HUES64 (cell line): ENCODE data around the gene FBN1.

Experiments
- H3K27ac ChIP-seq: 2 replicates; pipeline ENCODE4 v1.7.0; 2013; ENCODE audit warnings: low read depth, low read length, inconsistent platforms
- H3K27me3 ChIP-seq: 2 replicates; pipeline ENCODE4 v1.6.1; 2013; ENCODE audit warnings: mild to moderate bottlenecking, low read length; ENCODE audit not compliant: insufficient read depth
- H3K36me3 ChIP-seq: 2 replicates; pipeline ENCODE4 v1.6.1; 2013; ENCODE audit warnings: mild to moderate bottlenecking, low read length; ENCODE audit not compliant: insufficient read depth
- H3K4me1 ChIP-seq: 2 replicates; pipeline ENCODE4 v1.6.1; 2013; ENCODE audit warnings: mild to moderate bottlenecking, low read length, moderate library complexity; ENCODE audit not compliant: insufficient read depth
- H3K4me3 ChIP-seq: 2 replicates; pipeline ENCODE4 v1.5.1; 2013; ENCODE audit warnings: mild to moderate bottlenecking, low read length, moderate library complexity
- H3K9ac ChIP-seq: 2 replicates; pipeline ENCODE4 v1.6.1; 2013; ENCODE audit warnings: mild to moderate bottlenecking, low read depth, low read length
- H3K9me3 ChIP-seq: 2 replicates; pipeline ENCODE4 v1.6.1; 2013; ENCODE audit warnings: low read depth, low read length; ENCODE audit not compliant: insufficient read depth
- WGBS: fragments of 150-250, 120-280 bp; methylation state at CpG from one replicate; pipeline ENCODE4 v1.1.7; 2013; ENCODE audit warnings: missing lambda C conversion rate; 5-methylcytosine and 5-hydroxymethylcytosine counted together

The FBN1 gene

DNA sequence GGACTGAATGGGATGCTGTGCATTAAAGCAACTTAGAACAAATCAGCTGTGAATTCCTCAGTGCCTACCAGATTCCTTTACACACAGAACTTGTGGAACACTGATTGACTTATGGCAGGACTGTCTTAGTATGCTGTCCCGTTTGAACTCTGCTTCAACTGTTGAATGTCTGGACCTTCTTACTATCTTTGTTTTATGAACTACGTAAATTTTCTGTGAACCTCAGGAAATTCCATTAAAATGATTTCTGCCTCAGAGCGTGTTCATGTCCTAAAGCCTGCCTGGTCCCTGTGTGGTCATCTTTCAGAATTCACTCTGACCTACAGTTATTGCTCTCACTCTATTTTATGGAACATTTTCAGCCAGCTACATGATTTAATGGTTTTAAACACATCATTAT is 29.4 kb upstream of the FBN1 start:
- no peaks in the 10 kb centered on the region for H3K9me3 ChIP-seq
- H3K4me3 ChIP-seq: no peak overlapping the region
- H3K27me3 ChIP-seq: no peaks in the 10 kb centered on the region
- H3K27ac ChIP-seq: no peak overlapping the region
- no peaks in the 10 kb centered on the region for H3K36me3 ChIP-seq
- no peak overlapping the region for H3K9ac ChIP-seq
- no peaks in the 10 kb centered on the region for H3K4me1 ChIP-seq
- WGBS: 63% methylated on average over 3 of the region's 3 CpGs

DNA sequence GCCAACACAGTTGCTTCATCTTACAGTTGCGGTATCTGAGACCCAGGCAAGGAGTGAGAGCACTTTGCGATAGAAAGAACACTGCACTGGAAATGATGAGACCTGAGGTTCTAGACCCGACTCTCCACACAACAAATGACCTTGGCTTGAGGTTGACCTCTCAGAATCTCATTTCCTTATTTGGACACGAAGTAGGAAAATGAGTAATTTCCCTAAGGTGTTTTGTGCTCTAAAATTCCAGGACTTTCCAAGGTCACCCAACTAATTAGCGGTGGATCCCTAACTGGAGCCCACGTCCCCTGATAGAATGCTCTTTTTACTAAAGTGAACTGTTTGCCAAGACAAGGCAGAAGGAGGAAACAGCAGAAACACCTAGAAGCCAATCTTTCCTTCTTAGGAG is 26.7 kb upstream of the FBN1 start:
- Histone ChIP-seq H3K4me1 (no peaks in the 10 kb centered on the region), H3K27me3 (no peaks in the 10 kb centered on the region)

DNA sequence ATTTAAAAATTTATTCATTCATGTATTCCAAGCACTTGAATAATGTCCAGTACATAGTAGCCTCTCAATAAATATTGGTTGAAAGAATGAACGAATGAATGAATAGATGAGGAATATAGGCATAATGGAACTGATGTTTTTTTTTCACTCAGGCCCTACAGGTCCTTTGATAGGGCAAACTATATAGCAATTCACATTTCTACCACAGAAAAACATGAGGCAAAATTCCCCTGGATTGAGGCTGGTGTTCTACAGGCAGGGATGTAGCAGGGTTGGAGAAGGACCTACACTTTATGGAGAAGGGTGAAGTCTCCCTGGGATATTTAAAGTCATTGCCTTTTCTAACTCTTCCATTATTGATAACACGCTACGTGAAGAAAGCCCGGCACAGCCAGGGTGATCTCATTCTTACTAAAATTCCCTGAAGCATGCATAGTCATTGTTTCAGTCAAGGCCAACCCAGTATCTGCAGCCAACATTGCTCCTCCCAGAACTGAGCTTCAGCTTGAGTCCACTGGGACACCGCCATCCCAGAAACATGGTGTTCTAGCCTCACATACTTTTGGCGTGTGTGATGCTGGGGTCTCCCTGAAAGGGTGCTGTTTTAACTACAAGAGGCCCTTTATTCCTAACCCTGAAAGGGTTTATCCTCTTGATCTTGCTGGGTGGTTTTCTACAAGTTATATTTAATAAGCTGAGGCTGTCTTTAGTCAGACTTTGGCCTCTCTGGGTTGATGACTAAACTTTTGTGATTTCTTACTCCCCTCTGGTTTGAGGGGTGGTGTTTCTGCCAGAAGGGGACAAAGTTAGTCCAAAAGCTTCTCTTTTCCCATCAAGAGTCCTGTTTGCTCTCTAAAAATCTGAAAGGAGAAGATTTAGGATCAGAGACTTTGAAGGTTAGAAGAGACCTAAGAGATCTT is 25.9 kb upstream of the FBN1 start:
- Histone ChIP-seq H3K27ac (no peak overlapping the region), H3K27me3 (no peaks in the 10 kb centered on the region), H3K9ac (no peak overlapping the region), H3K4me1 (no peaks in the 10 kb centered on the region), H3K9me3 (no peaks in the 10 kb centered on the region), H3K36me3 (no peaks in the 10 kb centered on the region), H3K4me3 (no peak overlapping the region)
- 78% methylated on average over 5 of the region's 6 CpGs for WGBS

More for the DNA sequence above, 26.7 kb upstream of the FBN1 start:
- 95% methylated on average over 6 of the region's 6 CpGs for WGBS
- H3K27ac ChIP-seq: no peak overlapping the region
- H3K36me3 ChIP-seq: no peaks in the 10 kb centered on the region
- H3K4me3 ChIP-seq: no peak overlapping the region
- no peak overlapping the region for H3K9ac ChIP-seq
- H3K9me3 ChIP-seq: no peaks in the 10 kb centered on the region

DNA sequence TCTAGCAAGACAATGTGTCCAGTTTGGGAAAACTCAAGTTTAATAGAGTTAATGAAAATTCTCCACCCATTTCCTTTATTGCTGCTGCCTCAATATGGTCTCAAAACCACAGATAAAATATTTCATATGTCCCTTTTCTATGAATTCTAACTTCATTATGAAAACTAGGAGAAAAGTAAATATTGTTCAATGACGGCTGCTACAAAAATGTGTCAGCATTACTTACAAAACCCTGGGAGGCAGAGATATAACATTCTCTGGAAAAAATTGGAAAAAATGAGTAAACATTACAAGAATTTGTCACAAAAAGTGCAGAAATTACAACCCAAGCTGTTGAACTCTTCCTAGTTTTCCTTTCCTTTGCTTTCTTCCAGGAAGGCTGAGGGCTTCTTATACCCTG is 22.2 kb upstream of the FBN1 start:
- H3K27ac ChIP-seq: no peak overlapping the region

DNA sequence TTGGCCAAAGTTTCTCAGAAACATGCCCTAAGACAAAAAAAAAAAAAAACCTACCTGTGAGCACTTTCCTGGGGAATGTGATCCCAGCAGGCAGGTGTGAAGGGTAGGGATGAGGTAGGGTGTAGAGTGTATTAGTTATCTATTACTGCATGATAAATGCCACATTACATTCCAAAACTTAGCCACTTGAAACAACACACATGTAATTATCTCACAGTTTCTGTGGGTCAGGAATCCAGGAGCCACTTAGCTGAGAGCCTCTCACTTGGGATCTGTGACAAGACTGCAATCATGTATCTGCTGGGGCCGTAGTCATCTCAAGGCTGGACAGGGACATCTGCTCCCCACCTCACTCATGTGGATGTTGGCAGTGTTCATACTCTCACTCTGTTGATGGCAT is 18.9 kb upstream of the FBN1 start:
- Histone ChIP-seq H3K9me3 (no peaks in the 10 kb centered on the region), H3K4me1 (no peaks in the 10 kb centered on the region)
- WGBS: 100% methylated on average over 1 of the region's 1 CpG

More for the DNA sequence above, 22.2 kb upstream of the FBN1 start:
- no peaks in the 10 kb centered on the region for H3K4me1 ChIP-seq
- H3K4me3 ChIP-seq: no peak overlapping the region
- WGBS: 100% methylated on average over 1 of the region's 1 CpG
- H3K9ac ChIP-seq: no peak overlapping the region
- no peaks in the 10 kb centered on the region for H3K27me3 ChIP-seq
- H3K9me3 ChIP-seq: no peaks in the 10 kb centered on the region
- no peaks in the 10 kb centered on the region for H3K36me3 ChIP-seq

DNA sequence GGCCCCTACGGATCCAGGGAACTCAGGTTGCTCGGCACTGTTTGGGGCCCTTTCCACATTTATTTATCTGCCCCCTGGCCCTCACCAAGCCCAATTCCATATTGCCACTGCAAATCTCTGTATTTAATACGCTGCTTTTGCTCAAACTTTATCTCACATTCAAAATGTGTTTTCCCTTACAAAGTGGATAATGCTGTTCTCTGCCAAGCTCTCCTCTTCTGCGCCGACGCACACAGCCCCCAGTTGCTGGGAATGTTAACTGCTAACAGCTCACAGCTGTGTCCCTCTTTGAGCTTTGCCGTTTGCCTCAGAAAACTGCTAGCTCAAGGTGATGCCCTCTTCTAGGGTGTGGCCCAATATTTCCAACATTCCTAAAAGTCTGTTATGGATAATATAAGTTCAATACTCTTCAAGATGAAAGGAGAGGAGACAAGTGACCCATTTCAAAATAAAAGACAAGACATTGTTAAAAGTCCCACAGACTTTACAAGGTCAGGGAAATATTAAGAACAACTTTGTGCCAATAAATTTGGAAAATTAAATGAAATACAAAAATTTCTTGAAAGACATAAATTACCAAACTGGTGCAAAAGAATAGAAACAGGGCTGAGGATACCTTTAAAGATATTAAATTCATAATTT is 12.6 kb upstream of the FBN1 start:
- Histone ChIP-seq H3K27me3 (no peaks in the 10 kb centered on the region), H3K4me3 (no peak overlapping the region), H3K4me1 (no peaks in the 10 kb centered on the region), H3K27ac (no peak overlapping the region), H3K9ac (no peak overlapping the region), H3K36me3 (no peaks in the 10 kb centered on the region), H3K9me3 (no peaks in the 10 kb centered on the region)
- WGBS: 93% methylated on average over 6 of the region's 7 CpGs

More for the DNA sequence above, 18.9 kb upstream of the FBN1 start:
- Histone ChIP-seq H3K9ac (no peak overlapping the region), H3K27ac (no peak overlapping the region), H3K4me3 (no peak overlapping the region), H3K36me3 (no peaks in the 10 kb centered on the region), H3K27me3 (no peaks in the 10 kb centered on the region)

DNA sequence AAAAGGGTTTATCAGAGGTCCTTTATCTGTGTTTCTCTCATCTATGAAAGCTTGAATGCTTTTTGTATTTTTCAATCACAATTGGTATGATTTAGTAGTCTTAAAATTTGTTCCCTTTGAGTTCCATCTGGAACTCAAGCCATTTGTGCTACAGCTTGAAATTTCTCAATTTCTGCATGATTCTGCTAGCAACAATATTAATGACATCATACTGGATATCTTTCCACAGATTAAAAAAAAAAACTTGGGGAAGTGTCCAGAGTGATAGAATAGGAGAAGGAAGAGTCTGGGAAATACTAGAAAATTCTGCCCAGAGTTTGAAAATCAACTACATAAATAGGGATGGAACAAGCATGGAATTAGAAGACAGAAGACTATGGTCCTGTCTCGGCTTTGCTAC is 9.3 kb upstream of the FBN1 start:
- Histone ChIP-seq H3K9me3 (no peaks in the 10 kb centered on the region), H3K4me1 (no peaks in the 10 kb centered on the region), H3K27ac (no peak overlapping the region), H3K36me3 (no peaks in the 10 kb centered on the region), H3K27me3 (no peaks in the 10 kb centered on the region), H3K4me3 (no peak overlapping the region), H3K9ac (no peak overlapping the region)
- WGBS: 85% methylated on average over 1 of the region's 1 CpG

DNA sequence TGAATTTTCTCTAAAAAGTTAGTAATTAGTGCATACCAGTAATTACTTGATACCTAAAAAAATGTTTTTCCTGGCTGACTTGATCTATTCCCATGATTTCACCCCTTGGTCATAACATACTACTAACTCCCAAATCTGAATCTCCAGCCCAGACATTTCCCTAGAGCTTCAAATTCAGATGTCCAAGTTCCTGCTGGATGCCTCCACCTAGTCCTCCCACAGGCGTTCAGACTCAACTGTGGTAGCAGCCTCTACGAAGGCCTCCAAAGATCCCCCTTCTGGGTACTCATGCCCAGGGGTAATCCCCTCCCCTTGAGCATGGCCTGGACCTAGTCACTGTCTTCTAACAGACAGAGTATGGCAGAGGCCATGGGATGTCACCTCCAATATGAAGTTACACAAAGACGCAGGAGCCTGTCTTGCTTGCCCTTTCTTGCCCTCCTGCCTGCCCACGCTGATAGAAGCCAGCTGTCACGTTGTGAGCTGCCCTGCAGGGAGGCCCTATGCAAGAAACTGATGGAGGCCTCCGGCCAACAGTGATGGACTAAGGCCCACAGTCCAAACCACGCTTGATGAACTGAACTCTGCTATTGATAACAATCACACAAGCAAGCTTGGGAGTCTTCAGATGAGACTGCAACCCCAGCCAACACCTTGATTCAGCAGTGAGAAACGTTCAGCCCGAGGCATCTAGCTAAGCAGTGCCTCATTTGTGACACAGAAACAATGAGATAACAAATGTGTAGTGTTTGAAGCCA is 8.6 kb upstream of the FBN1 start:
- Histone ChIP-seq H3K4me1 (no peaks in the 10 kb centered on the region), H3K9ac (no peak overlapping the region), H3K27me3 (no peaks in the 10 kb centered on the region), H3K9me3 (no peaks in the 10 kb centered on the region), H3K27ac (no peak overlapping the region), H3K36me3 (no peaks in the 10 kb centered on the region), H3K4me3 (no peak overlapping the region)
- WGBS: 88% methylated on average over 9 of the region's 9 CpGs

DNA sequence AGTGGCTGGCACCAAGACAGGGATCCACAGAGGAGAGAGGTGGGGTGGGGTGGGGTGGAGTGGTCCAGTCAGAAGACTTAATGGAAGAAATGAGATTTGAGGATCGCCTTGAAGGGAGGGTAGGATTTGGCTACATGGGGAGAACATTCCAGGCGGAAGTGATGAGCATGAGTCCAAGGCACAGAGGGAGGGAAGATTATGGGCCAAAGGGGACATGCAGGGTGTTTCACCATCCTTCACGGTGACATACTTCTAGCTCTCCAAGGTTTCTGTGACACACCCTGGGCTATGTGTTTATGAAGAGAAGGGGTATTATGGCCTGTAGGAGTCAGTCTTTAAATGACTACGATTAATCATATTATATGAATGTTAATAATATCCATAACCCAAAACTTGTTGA is 7.7 kb upstream of the FBN1 start:
- Histone ChIP-seq H3K36me3 (no peaks in the 10 kb centered on the region), H3K9ac (no peak overlapping the region), H3K27ac (no peak overlapping the region), H3K4me1 (no peaks in the 10 kb centered on the region), H3K27me3 (no peaks in the 10 kb centered on the region), H3K9me3 (no peaks in the 10 kb centered on the region), H3K4me3 (no peak overlapping the region)
- WGBS: 92% methylated on average over 3 of the region's 4 CpGs

DNA sequence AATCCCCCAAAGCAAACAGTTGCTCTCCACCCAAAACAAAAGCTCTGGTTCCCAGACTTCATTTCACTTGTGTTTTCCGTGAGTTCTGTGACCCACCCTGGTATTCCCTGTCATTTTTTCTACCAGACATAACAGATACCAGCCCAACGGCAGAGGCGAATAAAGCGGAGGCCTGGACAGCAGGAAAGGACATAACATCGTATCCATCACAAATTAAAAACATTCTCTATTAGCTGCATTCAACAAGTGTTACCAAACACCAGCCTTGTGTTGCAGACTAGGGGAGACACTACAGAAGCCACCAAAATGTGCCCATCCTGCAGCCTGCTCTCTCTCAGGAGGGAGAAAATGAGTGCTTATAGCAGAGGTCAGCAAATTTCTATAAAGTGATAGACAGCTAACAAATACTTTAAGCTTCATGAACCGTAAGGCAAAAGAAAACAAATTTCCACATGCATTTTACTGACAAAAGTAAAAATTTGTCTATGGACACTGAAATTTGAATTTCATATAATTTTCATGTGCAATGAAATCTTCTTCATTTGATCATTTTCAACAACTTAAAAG is 7.1 kb upstream of the FBN1 start:
- Histone ChIP-seq H3K27me3 (no peaks in the 10 kb centered on the region), H3K9ac (no peak overlapping the region), H3K4me1 (no peaks in the 10 kb centered on the region), H3K36me3 (no peaks in the 10 kb centered on the region), H3K27ac (no peak overlapping the region), H3K4me3 (no peak overlapping the region), H3K9me3 (no peaks in the 10 kb centered on the region)
- 96% methylated on average over 6 of the region's 6 CpGs for WGBS

DNA sequence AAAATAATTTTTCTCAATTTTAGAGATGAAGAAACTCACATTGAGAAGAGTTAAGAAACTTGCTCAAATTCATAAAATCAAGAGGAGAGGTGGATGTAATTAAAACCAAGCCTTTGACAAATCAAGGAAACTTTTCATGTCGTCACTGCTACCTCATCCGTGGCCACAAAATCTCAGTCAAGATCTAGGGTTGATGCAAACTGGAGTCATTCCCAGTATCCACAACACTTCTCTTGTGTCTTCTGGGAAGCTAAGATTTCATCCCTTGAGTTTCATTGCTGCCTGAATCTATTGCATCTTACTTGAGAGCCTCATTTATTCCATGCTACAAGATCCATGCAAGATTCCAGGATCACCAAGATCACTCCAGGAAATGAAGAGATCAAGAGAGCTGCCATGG is 5.4 kb upstream of the FBN1 start:
- no peaks in the 10 kb centered on the region for H3K36me3 ChIP-seq
- H3K4me3 ChIP-seq: no peak overlapping the region
- H3K9me3 ChIP-seq: no peaks in the 10 kb centered on the region
- H3K27ac ChIP-seq: no peak overlapping the region
- peaks cover 15% of the 10 kb centered on the region for H3K27me3 ChIP-seq
- peaks cover 8% of the 10 kb centered on the region; the same call in 1 of the 2 replicates for H3K4me1 ChIP-seq
- 98% methylated on average over 2 of the region's 2 CpGs for WGBS
- H3K9ac ChIP-seq: no peak overlapping the region
